Effector memory CD4-positive, alpha-beta T cell (primary cell): ENCODE data around the gene PLAC9.

ENCODE experiments used
- DNase-seq, 3 donors: peaks; one replicate each; pipeline ENCODE4 v3.0.0-alpha.2; 2020
- H3K27ac ChIP-seq: 2 replicates; pipeline ENCODE4 v1.7.0; 2013; ENCODE audit warnings: mild to moderate bottlenecking, low read length, moderate library complexity; ENCODE audit not compliant: insufficient read depth, poor library complexity, severe bottlenecking
- H3K27me3 ChIP-seq: replicated peaks from 2 replicates; pipeline ENCODE4 v1.7.0; 2013; ENCODE audit warnings: mild to moderate bottlenecking, low read length; ENCODE audit not compliant: insufficient read depth, control insufficient read depth, poor library complexity, severe bottlenecking
- H3K36me3 ChIP-seq: 2 replicates; pipeline ENCODE4 v1.7.0; 2013; ENCODE audit warnings: mild to moderate bottlenecking, low read length, moderate library complexity; ENCODE audit not compliant: control insufficient read depth, insufficient read depth
- H3K4me1 ChIP-seq: 2 replicates; pipeline ENCODE4 v1.7.0; 2013; ENCODE audit warnings: low read length, mild to moderate bottlenecking; ENCODE audit not compliant: control insufficient read depth, insufficient read depth, poor library complexity, severe bottlenecking
- H3K4me3 ChIP-seq: 2 replicates; pipeline ENCODE4 v1.7.0; 2013; ENCODE audit warnings: low read length, low read depth, mild to moderate bottlenecking; ENCODE audit not compliant: insufficient read depth, poor library complexity, severe bottlenecking
- H3K9me3 ChIP-seq: 2 replicates; pipeline ENCODE4 v1.7.0; 2013; ENCODE audit warnings: mild to moderate bottlenecking, low read length, moderate library complexity; ENCODE audit not compliant: control insufficient read depth

Gene PLAC9

DNA sequence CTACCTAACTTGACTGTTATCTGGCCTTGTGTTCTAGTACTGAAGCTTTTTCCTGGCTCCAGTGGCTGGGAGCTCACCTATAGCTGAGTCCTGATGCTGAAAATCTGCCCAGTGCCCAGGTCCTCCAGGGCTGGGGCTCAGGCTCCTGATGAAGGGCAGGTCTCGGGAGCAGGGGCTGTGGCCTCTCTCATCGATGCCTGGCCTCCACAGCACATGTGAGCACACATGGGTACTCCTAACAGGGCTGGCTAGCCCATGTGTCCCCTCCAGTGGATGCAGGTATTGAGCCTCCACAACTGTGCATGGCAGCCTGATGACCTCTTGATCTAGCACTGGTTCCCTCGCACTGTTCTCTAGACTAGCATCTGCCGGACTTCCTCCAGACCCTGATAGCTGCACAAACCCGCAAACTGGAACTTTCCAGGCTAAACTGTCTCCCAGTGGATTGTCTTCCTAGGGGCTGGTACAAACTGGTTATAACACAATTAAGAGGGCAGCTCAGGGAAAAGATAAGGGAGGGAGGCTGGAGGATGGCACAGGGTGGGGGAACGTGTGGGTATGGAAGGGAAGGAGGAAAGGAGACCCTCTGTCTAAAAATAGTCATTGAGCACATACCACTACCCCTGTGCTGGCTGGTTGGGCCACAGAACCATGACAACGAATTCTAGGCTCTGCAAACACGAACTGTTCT is 35.1 kb downstream of the PLAC9 start:
- Histone ChIP-seq H3K9me3 (no peaks in the 10 kb centered on the region), H3K36me3 (peaks cover 86% of the 10 kb centered on the region)

DNA sequence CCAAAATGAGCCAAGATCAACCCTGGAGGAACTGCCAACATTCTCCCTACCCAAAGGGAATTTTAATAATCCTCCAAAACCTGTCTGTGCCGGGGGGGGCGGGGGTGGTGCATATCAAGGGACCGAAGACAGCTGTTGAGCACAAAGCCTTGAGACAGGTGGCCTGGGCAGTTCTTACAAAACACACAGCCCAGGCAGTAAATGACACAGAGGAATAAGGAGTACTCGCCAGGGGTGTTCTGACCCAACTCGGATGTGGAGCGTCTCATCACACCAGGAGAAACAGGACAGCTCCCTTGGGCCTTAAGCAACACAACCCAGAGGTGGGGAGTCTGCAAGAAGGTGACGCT is 35.6 kb downstream of the PLAC9 start:
- Histone ChIP-seq H3K36me3 (peaks cover 86% of the 10 kb centered on the region), H3K9me3 (no peaks in the 10 kb centered on the region), H3K4me3 (no peak overlapping the region), H3K27ac (no peak overlapping the region), H3K4me1 (peaks cover 2% of the 10 kb centered on the region), H3K27me3 (no peaks in the 10 kb centered on the region)
- DNase-seq = no peak

More for the DNA sequence above, 35.1 kb downstream of the PLAC9 start:
- Histone ChIP-seq H3K27me3 (no peaks in the 10 kb centered on the region), H3K27ac (no peak overlapping the region), H3K4me1 (peaks cover 2% of the 10 kb centered on the region), H3K4me3 (no peak overlapping the region)
- DNase-seq = no peak

DNA sequence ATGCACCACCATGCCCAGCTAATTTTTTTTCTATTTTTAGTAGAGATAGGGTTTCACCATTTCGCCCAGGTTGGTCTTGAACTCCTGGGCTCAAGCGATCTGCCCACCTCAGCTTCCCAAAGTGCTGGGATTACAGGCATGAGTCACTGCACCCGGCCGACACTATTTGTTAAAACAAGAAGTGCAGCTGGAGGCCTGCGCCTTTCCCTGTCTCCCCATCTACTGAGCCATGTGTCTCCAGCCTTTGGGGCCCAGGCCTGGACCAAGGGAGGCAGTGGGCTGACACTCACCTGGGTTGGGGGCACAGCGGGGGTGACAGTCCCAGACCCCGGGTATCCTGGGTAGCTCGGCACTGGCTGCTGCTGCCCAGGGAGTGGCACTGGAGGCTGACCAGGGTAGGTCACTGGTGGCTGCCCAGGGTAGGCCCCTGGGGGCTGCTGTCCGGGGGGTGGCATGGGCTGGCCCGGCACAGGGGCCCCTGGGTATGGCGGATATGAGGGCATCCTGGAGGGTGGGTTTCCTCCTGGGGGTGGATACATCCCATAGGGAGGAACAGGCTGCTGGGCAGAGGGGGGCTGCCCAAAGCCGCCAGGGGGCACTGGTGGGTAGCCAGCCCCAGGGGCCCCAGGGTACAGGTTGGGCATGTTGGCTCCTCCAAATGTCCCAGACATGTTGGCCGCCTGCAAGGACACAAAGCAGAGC is 36.3 kb downstream of the PLAC9 start:
- H3K4me1 ChIP-seq = peaks cover 2% of the 10 kb centered on the region
- DNase-seq = no peak
- H3K27ac ChIP-seq = no peak overlapping the region

DNA sequence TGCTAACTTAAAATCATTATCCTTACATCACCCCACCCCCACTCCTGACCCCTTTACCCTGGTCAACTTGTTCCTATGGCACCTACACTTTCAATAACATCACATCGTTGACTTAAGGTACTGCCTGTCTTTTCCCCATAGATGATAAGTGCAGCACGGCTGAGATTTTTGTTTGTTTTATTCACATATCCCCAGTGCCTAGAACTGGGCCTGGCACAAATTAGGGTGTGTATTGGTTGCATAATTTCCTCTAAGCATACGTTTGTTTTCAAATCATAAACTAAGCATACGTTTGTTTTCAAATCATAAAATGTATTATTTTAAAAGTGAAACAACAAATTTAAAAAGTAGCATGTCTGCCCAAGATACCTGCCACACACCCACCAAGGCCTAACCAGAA is 37.5 kb downstream of the PLAC9 start:
- Histone ChIP-seq H3K27me3 (no peaks in the 10 kb centered on the region), H3K27ac (no peak overlapping the region), H3K9me3 (no peaks in the 10 kb centered on the region), H3K4me1 (peaks cover 2% of the 10 kb centered on the region), H3K4me3 (no peak overlapping the region), H3K36me3 (peaks cover 70% of the 10 kb centered on the region)
- no peak for DNase-seq

More for the DNA sequence above, 36.3 kb downstream of the PLAC9 start:
- Histone ChIP-seq H3K9me3 (no peaks in the 10 kb centered on the region), H3K36me3 (peaks cover 82% of the 10 kb centered on the region), H3K4me3 (no peak overlapping the region), H3K27me3 (no peaks in the 10 kb centered on the region)

GRCh38 chr10:80170641-80171040 is 38.1 kb downstream of the PLAC9 start:
- DNase-seq = no peak
- peaks cover 64% of the 10 kb centered on the region for H3K36me3 ChIP-seq
- H3K27ac ChIP-seq = no peak overlapping the region

GRCh38 chr10:80171248-80171660 is 38.7 kb downstream of the PLAC9 start:
- Histone ChIP-seq H3K36me3 (peaks cover 59% of the 10 kb centered on the region), H3K27me3 (no peaks in the 10 kb centered on the region), H3K27ac (no peak overlapping the region), H3K4me1 (peaks cover 2% of the 10 kb centered on the region), H3K9me3 (no peaks in the 10 kb centered on the region), H3K4me3 (no peak overlapping the region)
- DNase-seq = no peak

More at GRCh38 chr10:80170641-80171040, 38.1 kb downstream of the PLAC9 start:
- Histone ChIP-seq H3K27me3 (no peaks in the 10 kb centered on the region), H3K9me3 (no peaks in the 10 kb centered on the region), H3K4me1 (peaks cover 2% of the 10 kb centered on the region), H3K4me3 (no peak overlapping the region)

- H3K4me1 ChIP-seq = peaks cover 2% of the 10 kb centered on the region
- no peak for DNase-seq
- no peaks in the 10 kb centered on the region for H3K9me3 ChIP-seq
- H3K36me3 ChIP-seq = peaks cover 45% of the 10 kb centered on the region
- H3K27ac ChIP-seq = no peak overlapping the region
- H3K27me3 ChIP-seq = no peaks in the 10 kb centered on the region
- H3K4me3 ChIP-seq = no peak overlapping the region
Observed at GRCh38 chr10:80172896-80173295, 40.4 kb downstream of the PLAC9 start.

DNA sequence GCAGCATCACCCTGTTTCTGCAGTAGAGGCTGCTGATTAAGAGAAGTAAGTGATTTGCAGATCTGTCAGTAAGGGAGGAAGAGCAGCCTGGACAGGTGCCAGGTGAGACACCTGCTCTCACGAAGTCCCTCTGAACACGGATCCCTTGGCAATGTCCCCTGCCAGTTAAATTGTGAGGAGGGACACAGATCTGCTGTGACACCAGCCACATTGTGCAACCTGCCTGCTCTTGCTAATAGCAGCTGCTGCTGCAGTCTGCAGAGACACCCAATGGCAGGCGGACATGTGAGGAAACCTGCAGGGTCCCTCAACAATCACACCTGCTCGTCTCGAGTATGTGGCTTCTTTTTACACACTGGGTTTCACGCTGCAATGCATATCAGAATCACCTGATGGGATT is 40.9 kb downstream of the PLAC9 start:
- H3K27me3 ChIP-seq = no peaks in the 10 kb centered on the region
- H3K36me3 ChIP-seq = peaks cover 46% of the 10 kb centered on the region
- H3K4me3 ChIP-seq = no peak overlapping the region
- H3K9me3 ChIP-seq = no peaks in the 10 kb centered on the region
- DNase-seq = no peak
- H3K27ac ChIP-seq = no peak overlapping the region
- peaks cover 2% of the 10 kb centered on the region for H3K4me1 ChIP-seq

GRCh38 chr10:80174641-80175395 is 42.3 kb downstream of the PLAC9 start:
- no peak overlapping the region for H3K27ac ChIP-seq

DNA sequence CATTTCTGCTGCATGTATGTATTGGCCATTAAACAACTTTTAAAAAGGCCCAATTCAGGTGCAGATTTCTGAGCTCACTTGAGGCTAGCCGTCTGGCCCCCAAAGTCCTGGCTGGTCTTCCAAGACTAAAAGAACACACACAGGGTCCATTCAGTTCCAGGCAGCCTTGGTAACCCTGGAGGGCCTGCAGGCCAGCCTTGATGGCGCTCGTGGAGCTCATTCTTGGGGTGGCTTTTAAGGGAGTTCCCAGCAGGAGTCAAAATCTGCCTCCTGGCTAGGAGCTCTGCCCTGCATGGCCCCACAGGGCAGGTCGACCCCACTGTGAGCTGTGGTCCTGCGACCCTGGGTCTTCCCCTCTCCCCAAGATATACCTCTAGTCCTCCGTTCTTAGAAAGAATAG is 44.0 kb downstream of the PLAC9 start:
- Histone ChIP-seq H3K4me1 (peaks cover 2% of the 10 kb centered on the region), H3K4me3 (no peak overlapping the region), H3K9me3 (no peaks in the 10 kb centered on the region), H3K36me3 (peaks cover 31% of the 10 kb centered on the region), H3K27ac (no peak overlapping the region), H3K27me3 (no peaks in the 10 kb centered on the region)
- no peak for DNase-seq

More at GRCh38 chr10:80174641-80175395, 42.3 kb downstream of the PLAC9 start:
- H3K36me3 ChIP-seq = peaks cover 40% of the 10 kb centered on the region
- no peaks in the 10 kb centered on the region for H3K9me3 ChIP-seq
- DNase-seq = no peak
- peaks cover 2% of the 10 kb centered on the region for H3K4me1 ChIP-seq
- no peaks in the 10 kb centered on the region for H3K27me3 ChIP-seq
- H3K4me3 ChIP-seq = no peak overlapping the region
